Gastrocnemius medialis (tissue), 4 donors: Measurements from ENCODE around the gene TTC32. TPM values are rescaled to one million over a fixed set of nuclear protein-coding genes. Genes with fewer than 3 reads are reported as not detected.

Experiments used
- ATAC-seq, 2 donors: fragments of 150-250 bp; one replicate each; pipeline ENCODE4 v1.9.1; 2016
- DNase-seq, 2 donors: peaks; one replicate each; pipeline ENCODE4 v3.0.0-alpha.2; 2019
- H3K27ac ChIP-seq, 4 donors: fragments of 200-600 bp; sonication (generic); 1 replicate in 1 of 4; 2 replicates in 3 of 4; pipeline ENCODE4 v1.5.1; 2016 to 2018; ENCODE audit warnings: mild to moderate bottlenecking in 2 of 4, moderate library complexity in 1 of 4
- H3K27me3 ChIP-seq, 3 donors: fragments of 200-600 bp; sonication (generic) in 2 of 3; 1 replicate in 1 of 3; 2 replicates in 2 of 3; pipeline versions ENCODE4 v1.5.1 to v1.6.0; 2016 to 2019; ENCODE audit warnings: mild to moderate bottlenecking in 1 of 3, moderate library complexity in 1 of 3
- H3K36me3 ChIP-seq, 2 donors: fragments of 200-600 bp; sonication (generic) in 1 of 2; one replicate each; pipeline ENCODE4 v1.5.1; 2017 to 2018
- H3K4me1 ChIP-seq, 2 donors: fragments of 200-600 bp; sonication (generic) in 1 of 2; one replicate each; pipeline ENCODE4 v1.5.1; 2016 to 2017; ENCODE audit warnings: mild to moderate bottlenecking in 2 of 2
- H3K4me3 ChIP-seq, 4 donors: fragments of 200-600 bp; sonication (generic) in 3 of 4; 1 replicate in 1 of 4; 2 replicates in 3 of 4; pipeline ENCODE4 v1.5.1; 2016 to 2019; ENCODE audit warnings: mild to moderate bottlenecking in 2 of 4
- H3K9me3 ChIP-seq, 3 donors: fragments of 200-600 bp; sonication (generic) in 2 of 3; 1 replicate in 1 of 3; 2 replicates in 2 of 3; pipeline ENCODE4 v1.5.1; 2016 to 2019
- CTCF ChIP-seq, 5 experiments: fragments of 450-650 bp in 3 of 5; fragments of 200-600 bp in 2 of 5; sonication (generic) in 2 of 5; IDR thresholded peaks in 4 of 5; conservative IDR thresholded peaks in 1 of 5; 1 replicate in 4 of 5; 2 replicates in 1 of 5; pipeline ENCODE4 v1.5.1; 2016 to 2019; ENCODE audit warnings: antibody characterized with exemption in 5 of 5, mild to moderate bottlenecking in 3 of 5, moderate library complexity in 3 of 5
- POLR2A ChIP-seq, 2 donors: fragments of 450-650 bp; IDR thresholded peaks; one replicate each; pipeline ENCODE4 v1.6.1; 2017; ENCODE audit warnings: antibody characterized with exemption in 2 of 2, mild to moderate bottlenecking in 2 of 2, moderate library complexity in 2 of 2
- in situ Hi-C, 4 donors: fragments of 200-750 bp; cut with MboI; loops; one replicate each; pipeline versions ENCODE4 v1.15.0 to v1.8.0; 2017; ENCODE audit warnings: low sequenced_read_pairs in 4 of 4
- intact Hi-C: fragments of 100-400 bp; cut with DNase I; formaldehyde crosslinking; loops from one replicate; pipeline ENCODE4 v1.15.1; 2023; ENCODE audit warnings: low total_unique reads
- total RNA-seq, 4 donors: library from RNA; depleted of rRNA; stranded (reverse); fragments of >200 nt; gene quantifications; one replicate each; pipeline versions ENCODE4 v1.1.0 to v1.2.3, GENCODE V29; 2016

Gene TTC32
- total RNA-seq, 4 donors from 2014 or later, result 6.6 to 19.6 (median 10.7) TPM

GRCh38 chr2:19943189-19943588 is 41.4 kb upstream of the TTC32 start:
- no peaks in the 10 kb centered on the region for H3K27me3 ChIP-seq
- no peaks in the 10 kb centered on the region for H3K4me1 ChIP-seq
- TF ChIP-seq POLR2A (IDR thresholded peaks at IDR 0.05), result no peak
- no peak for TF ChIP-seq CTCF (IDR thresholded peaks at IDR 0.05 in 4 of 5, conservative IDR thresholded peaks at IDR 0.05 in 1 of 5)
- no peak for DNase-seq
- in situ Hi-C loops, result no loop called here
- H3K27ac ChIP-seq, result no peak overlapping the region
- no peak for ATAC-seq
- H3K36me3 ChIP-seq, result no peaks in the 10 kb centered on the region
- no peak overlapping the region for H3K4me3 ChIP-seq
- intact Hi-C loops, result no loop called here
- H3K9me3 ChIP-seq, result no peaks in the 10 kb centered on the region

GRCh38 chr2:19942199-19942598 is 40.4 kb upstream of the TTC32 start:
- TF ChIP-seq POLR2A (IDR thresholded peaks at IDR 0.05) (no peak), CTCF (IDR thresholded peaks at IDR 0.05 in 4 of 5, conservative IDR thresholded peaks at IDR 0.05 in 1 of 5) (no peak)
- no peaks in the 10 kb centered on the region for H3K4me1 ChIP-seq
- H3K27me3 ChIP-seq, result no peaks in the 10 kb centered on the region
- no peak overlapping the region for H3K4me3 ChIP-seq
- in situ Hi-C loops, result no loop called here
- DNase-seq (no peak), ATAC-seq (no peak)
- intact Hi-C loops, result no loop called here
- no peaks in the 10 kb centered on the region for H3K9me3 ChIP-seq
- H3K27ac ChIP-seq, result no peak overlapping the region
- peaks cover 0 to 9% of the 10 kb centered on the region in 2 donors for H3K36me3 ChIP-seq

GRCh38 chr2:19937004-19937403 is 35.2 kb upstream of the TTC32 start:
- Histone ChIP-seq H3K27ac (no peak overlapping the region), H3K4me3 (no peak overlapping the region), H3K27me3 (no peaks in the 10 kb centered on the region), H3K36me3 (peaks cover 0 to 10% of the 10 kb centered on the region in 2 donors), H3K9me3 (no peaks in the 10 kb centered on the region), H3K4me1 (no peaks in the 10 kb centered on the region)
- DNase-seq (no peak), ATAC-seq (no peak)
- TF ChIP-seq CTCF (IDR thresholded peaks at IDR 0.05 in 4 of 5, conservative IDR thresholded peaks at IDR 0.05 in 1 of 5) (no peak), POLR2A (IDR thresholded peaks at IDR 0.05) (no peak)
- intact Hi-C loops (no loop called here), in situ Hi-C loops (no loop called here)

DNA sequence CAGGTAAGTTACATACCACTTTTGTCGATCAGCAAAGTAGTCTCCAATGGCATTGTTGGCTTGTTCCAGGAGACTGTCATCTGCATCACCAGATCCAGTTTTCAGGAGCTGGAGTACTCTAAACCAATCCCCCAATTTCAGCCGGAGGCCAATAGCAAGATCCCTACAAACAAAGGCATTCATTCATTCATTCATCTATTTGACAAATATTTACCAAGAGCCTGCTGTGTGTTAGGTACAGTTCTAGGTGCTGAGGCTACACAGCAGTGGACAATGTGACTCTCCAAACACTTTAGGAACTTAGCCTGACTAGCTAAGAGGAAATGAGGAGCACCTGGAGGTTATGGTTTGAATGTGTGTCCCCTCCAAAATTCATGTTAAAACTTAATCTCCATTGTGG is 34.4 kb upstream of the TTC32 start:
- DNase-seq (no peak), ATAC-seq (no peak)
- H3K9me3 ChIP-seq, result no peaks in the 10 kb centered on the region
- in situ Hi-C loops, result no loop called here
- H3K4me3 ChIP-seq, result no peak overlapping the region
- peaks cover 0 to 12% of the 10 kb centered on the region in 2 donors for H3K36me3 ChIP-seq
- TF ChIP-seq POLR2A (IDR thresholded peaks at IDR 0.05) (no peak), CTCF (IDR thresholded peaks at IDR 0.05 in 4 of 5, conservative IDR thresholded peaks at IDR 0.05 in 1 of 5) (no peak)
- no peaks in the 10 kb centered on the region for H3K27me3 ChIP-seq
- no peak overlapping the region for H3K27ac ChIP-seq
- intact Hi-C loops, result no loop called here
- no peaks in the 10 kb centered on the region for H3K4me1 ChIP-seq

DNA sequence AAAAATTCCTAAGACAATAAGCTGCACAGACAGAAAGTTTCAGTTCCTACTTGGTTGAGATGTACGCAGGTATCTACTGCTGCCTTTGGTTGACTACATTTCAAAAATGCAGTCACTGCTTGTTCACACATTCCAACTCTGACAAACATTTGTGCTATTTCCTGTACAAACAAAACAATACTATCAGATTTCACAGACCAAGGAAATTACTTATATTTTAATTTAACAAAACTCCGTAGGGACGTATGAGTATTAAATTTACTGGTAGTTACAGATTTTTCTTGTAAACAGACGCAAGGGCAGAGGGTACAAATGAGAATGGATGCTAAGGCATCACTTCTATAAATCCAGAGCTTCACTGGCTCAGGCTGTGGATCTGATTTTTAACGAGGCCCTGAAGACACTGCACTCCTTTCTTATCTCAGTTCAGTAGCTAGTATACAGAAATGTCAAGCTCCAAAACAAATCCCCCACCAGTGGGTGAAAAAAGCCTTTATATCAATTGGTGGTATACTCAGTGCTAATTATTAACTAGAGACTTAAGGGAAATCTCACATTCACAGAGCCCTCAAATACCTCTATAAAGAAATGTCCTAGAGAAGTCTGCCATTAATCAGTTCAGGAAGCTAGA is 31.7 kb upstream of the TTC32 start:
- no peaks in the 10 kb centered on the region for H3K9me3 ChIP-seq
- no peak for TF ChIP-seq POLR2A (IDR thresholded peaks at IDR 0.05)
- TF ChIP-seq CTCF (IDR thresholded peaks at IDR 0.05 in 4 of 5, conservative IDR thresholded peaks at IDR 0.05 in 1 of 5), result no peak
- H3K4me3 ChIP-seq, result no peak overlapping the region
- ATAC-seq (no peak), DNase-seq (no peak)
- intact Hi-C loops (no loop called here), in situ Hi-C loops (no loop called here)
- H3K27me3 ChIP-seq, result no peaks in the 10 kb centered on the region
- H3K36me3 ChIP-seq, result peaks cover 0 to 37% of the 10 kb centered on the region in 2 donors
- no peak overlapping the region for H3K27ac ChIP-seq
- no peaks in the 10 kb centered on the region for H3K4me1 ChIP-seq
